OCI-LY7 (cell line): ENCODE results near the gene CR2. TPM values are rescaled to one million over a fixed set of nuclear protein-coding genes. Genes with fewer than 3 reads are reported as not detected.
"Not testable (repeated sequence)": the region's sequence is repeated elsewhere in the genome, so short reads cannot be mapped to it uniquely, and the experiment has no call there.

Experiments used
- BruUV-seq: library from RNA; stranded (reverse); fragments of 400-500 nt; replicated peaks from 2 replicates; lab custom pipeline; 2021; lab: Mats Ljungman, UMichigan
- CTCF ChIA-PET: fragments of 300-600 bp; sonication (Branson Sonifier 250); formaldehyde crosslinking; loops from one replicate; lab custom pipeline; 2022; ENCODE audit warnings: antibody characterized with exemption; ENCODE audit not compliant: unreplicated experiment; lab: Charles Lee
- POLR2A ChIA-PET: fragments of 300-600 bp; sonication (Branson Sonifier 250); formaldehyde crosslinking; loops from one replicate; lab custom pipeline; 2022; ENCODE audit warnings: antibody characterized with exemption; lab: Charles Lee
- DNase-seq: peaks from one replicate; pipeline ENCODE4 v3.0.0-alpha.2; 2015; ENCODE audit warnings: low spot score
- H2AFZ ChIP-seq: fragments of 200-600 bp; sonication (generic), shearing (Covaris generic); 2 replicates; pipeline ENCODE4 v1.6.1; 2014; ENCODE audit warnings: mild to moderate bottlenecking, antibody characterized with exemption, low read length, moderate library complexity
- H3K27ac ChIP-seq: fragments of 200-600 bp; sonication (generic); 2 replicates; pipeline ENCODE4 v1.5.1; 2014; ENCODE audit warnings: mixed run types, low read depth, mild to moderate bottlenecking, moderate library complexity, low read length, inconsistent platforms; ENCODE audit not compliant: poor library complexity, severe bottlenecking
- H3K36me3 ChIP-seq: fragments of 200-600 bp; sonication (generic); 2 replicates; pipeline ENCODE4 v1.6.1; 2014; ENCODE audit warnings: mild to moderate bottlenecking, antibody characterized with exemption, low read length, moderate library complexity, mixed read lengths; ENCODE audit not compliant: insufficient read depth
- H3K4me1 ChIP-seq: fragments of 200-600 bp; sonication (generic); 2 replicates; pipeline ENCODE4 v1.5.1; 2014; ENCODE audit warnings: mild to moderate bottlenecking, low read length; ENCODE audit not compliant: insufficient read depth, poor library complexity, severe bottlenecking
- H3K4me2 ChIP-seq: fragments of 200-600 bp; sonication (generic); 2 replicates; pipeline ENCODE4 v1.6.1; 2014; ENCODE audit warnings: mild to moderate bottlenecking, low read length
- H3K4me3 ChIP-seq: fragments of 200-600 bp; sonication (generic); 2 replicates; pipeline ENCODE4 v1.5.1; 2014; ENCODE audit warnings: mild to moderate bottlenecking, low read depth, low read length; ENCODE audit not compliant: poor library complexity, severe bottlenecking
- H3K79me2 ChIP-seq: fragments of 200-600 bp; sonication (generic); 2 replicates; pipeline ENCODE4 v1.6.1; 2016; ENCODE audit warnings: low read depth, mild to moderate bottlenecking, low read length, moderate library complexity, mixed read lengths; ENCODE audit not compliant: insufficient read depth
- H3K9me2 ChIP-seq: fragments of 200-600 bp; sonication (generic); 2 replicates; pipeline ENCODE4 v1.6.1; 2016; ENCODE audit warnings: mild to moderate bottlenecking, low read length, mixed read lengths; ENCODE audit not compliant: insufficient read depth
- H3K9me3 ChIP-seq: fragments of 200-600 bp; sonication (generic); 2 replicates; pipeline ENCODE4 v1.6.1; 2014; ENCODE audit warnings: mild to moderate bottlenecking, mixed run types, low read length, mixed read lengths
- H4K20me1 ChIP-seq: fragments of 200-600 bp; sonication (generic); 2 replicates; pipeline ENCODE4 v1.6.1; 2014; ENCODE audit warnings: mild to moderate bottlenecking, antibody characterized with exemption, low read length, moderate library complexity, mixed read lengths; ENCODE audit not compliant: insufficient read depth
- EZH2phosphoT487 ChIP-seq: fragments of 200-600 bp; sonication (generic); IDR thresholded peaks from 2 replicates; pipeline ENCODE4 v1.6.1; 2018; ENCODE audit warnings: low read depth, borderline replicate concordance, mild to moderate bottlenecking, mixed run types, antibody characterized with exemption, low read length, moderate library complexity, mixed read lengths
- intact Hi-C: fragments of 100-400 bp; cut with micrococcal nuclease; formaldehyde crosslinking; loops from one replicate; pipeline ENCODE4 v1.10.0; 2022; ENCODE audit not compliant: unreplicated experiment
- total RNA-seq, 2 experiments: library from RNA; depleted of rRNA in 1 of 2; stranded (reverse); fragments of >200 nt in 1 of 2; shearing (Covaris generic) in 1 of 2; gene quantifications; 2 replicates each; pipeline ENCODE4 v1.2.3, GENCODE V29; 2014 to 2022
- TF ChIP-seq, protein P1 (sequence below): fragments of 200-600 bp; sonication (generic); conservative IDR thresholded peaks from 2 replicates; pipeline ENCODE4 v1.5.1; 2014; ENCODE audit warnings: mild to moderate bottlenecking, antibody characterized with exemption, low read length, moderate library complexity, mixed read lengths

The CR2 gene
- total RNA-seq, 2 experiments from 2014 or later = 4.4 to 13.5 TPM

DNA sequence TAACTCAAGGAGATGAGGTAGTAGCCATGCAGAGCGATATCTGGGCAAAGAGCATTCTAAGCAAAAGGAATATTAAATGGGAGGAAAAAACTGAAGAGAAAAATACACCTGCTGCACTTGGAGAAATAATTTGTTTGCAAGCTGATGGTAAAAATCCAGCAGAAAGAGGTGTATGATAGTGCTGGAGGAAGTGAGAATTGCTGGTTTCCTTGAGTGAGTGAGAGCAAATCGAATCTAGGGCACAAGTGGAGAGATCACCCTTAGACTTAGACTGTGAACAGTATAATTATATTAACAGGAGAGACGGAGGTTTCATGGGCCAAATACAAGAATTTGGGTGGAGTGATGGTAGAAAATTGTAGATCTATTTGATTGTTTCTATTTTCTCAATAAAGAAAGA is 39.1 kb downstream of the CR2 start:
- ChIA-PET CTCF (no interaction called here), POLR2A (no interaction called here)
- Histone ChIP-seq H3K27ac (no peak overlapping the region), H3K4me3 (no peak overlapping the region), H3K9me2 (no peaks in the 10 kb centered on the region), H3K4me1 (peaks cover 10% of the 10 kb centered on the region), H4K20me1 (no peaks in the 10 kb centered on the region), H3K4me2 (no peak overlapping the region), H2AFZ (no peak overlapping the region), H3K9me3 (no peaks in the 10 kb centered on the region), H3K36me3 (no peaks in the 10 kb centered on the region), H3K79me2 (no peaks in the 10 kb centered on the region)
- intact Hi-C loops = no loop called here
- TF ChIP-seq, protein P1, sequence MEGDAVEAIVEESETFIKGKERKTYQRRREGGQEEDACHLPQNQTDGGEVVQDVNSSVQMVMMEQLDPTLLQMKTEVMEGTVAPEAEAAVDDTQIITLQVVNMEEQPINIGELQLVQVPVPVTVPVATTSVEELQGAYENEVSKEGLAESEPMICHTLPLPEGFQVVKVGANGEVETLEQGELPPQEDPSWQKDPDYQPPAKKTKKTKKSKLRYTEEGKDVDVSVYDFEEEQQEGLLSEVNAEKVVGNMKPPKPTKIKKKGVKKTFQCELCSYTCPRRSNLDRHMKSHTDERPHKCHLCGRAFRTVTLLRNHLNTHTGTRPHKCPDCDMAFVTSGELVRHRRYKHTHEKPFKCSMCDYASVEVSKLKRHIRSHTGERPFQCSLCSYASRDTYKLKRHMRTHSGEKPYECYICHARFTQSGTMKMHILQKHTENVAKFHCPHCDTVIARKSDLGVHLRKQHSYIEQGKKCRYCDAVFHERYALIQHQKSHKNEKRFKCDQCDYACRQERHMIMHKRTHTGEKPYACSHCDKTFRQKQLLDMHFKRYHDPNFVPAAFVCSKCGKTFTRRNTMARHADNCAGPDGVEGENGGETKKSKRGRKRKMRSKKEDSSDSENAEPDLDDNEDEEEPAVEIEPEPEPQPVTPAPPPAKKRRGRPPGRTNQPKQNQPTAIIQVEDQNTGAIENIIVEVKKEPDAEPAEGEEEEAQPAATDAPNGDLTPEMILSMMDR = no peak
- TF ChIP-seq EZH2phosphoT487 = no peak
- no peak for DNase-seq
- no TSS peak for BruUV-seq

DNA sequence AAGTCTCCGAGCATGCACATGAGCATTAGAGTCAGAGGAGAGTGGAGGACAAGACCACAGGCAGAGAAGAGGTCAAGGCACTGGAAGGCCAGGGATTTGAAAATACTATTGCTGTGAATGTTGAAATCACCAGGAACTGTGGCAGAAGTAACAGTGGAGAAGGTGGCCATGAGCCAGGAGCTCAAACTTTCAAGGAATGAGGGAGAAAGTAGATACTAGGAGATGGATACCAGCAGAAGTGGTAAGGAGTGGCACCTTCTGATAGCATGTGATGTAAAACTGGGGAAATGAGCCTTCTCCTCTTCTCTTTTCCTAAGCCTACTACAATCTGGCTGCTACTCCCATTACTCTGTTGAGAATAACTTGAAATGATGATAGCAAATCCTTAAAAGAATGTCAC is 40.0 kb downstream of the CR2 start:
- no peaks in the 10 kb centered on the region for H3K36me3 ChIP-seq
- no peaks in the 10 kb centered on the region for H3K79me2 ChIP-seq
- no peaks in the 10 kb centered on the region for H3K9me3 ChIP-seq
- CTCF ChIA-PET = no interaction called here
- no peak overlapping the region for H3K4me3 ChIP-seq
- H4K20me1 ChIP-seq = no peaks in the 10 kb centered on the region
- H2AFZ ChIP-seq = no peak overlapping the region
- H3K27ac ChIP-seq = no peak overlapping the region
- DNase-seq = no peak
- H3K9me2 ChIP-seq = no peaks in the 10 kb centered on the region
- TF ChIP-seq EZH2phosphoT487 = no peak
- TF ChIP-seq, protein P1 = no peak
- no peak overlapping the region for H3K4me2 ChIP-seq
- peaks cover 10% of the 10 kb centered on the region for H3K4me1 ChIP-seq
- POLR2A ChIA-PET = no interaction called here
- intact Hi-C loops = no loop called here
- no TSS peak for BruUV-seq

DNA sequence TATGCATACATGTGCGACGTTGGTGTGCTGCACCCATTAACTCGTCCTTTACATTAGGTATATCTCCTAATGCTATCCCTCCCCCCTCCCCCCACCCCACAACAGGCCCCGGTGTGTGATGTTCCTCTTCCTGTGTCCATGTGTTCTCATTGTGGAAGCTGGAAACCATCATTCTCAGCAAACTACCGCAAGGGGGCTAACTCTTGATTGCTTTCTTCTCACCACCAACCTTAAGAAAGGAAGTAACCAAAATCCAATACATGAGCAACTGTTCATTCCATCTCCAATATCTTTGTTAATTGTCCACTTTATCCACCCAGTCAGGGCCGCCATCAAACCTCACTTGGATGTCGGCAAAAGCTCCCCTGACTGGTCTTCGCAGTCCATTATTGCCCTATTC is 41.2 kb downstream of the CR2 start:
- POLR2A ChIA-PET, CTCF ChIA-PET, H3K4me1 ChIP-seq, H4K20me1 ChIP-seq, H3K9me3 ChIP-seq, H3K27ac ChIP-seq, H3K9me2 ChIP-seq, H3K79me2 ChIP-seq, BruUV-seq, H3K36me3 ChIP-seq, DNase-seq: not testable (repeated sequence)
- Histone ChIP-seq H3K4me2 (peak overlapping the region; percentile 56), H2AFZ (peak overlapping the region; percentile 42; the same call in 1 of the 2 replicates), H3K4me3 (peak overlapping the region; percentile 52)
- intact Hi-C loops = loop anchor here (5.0 kb wide), 1 partner anchor 173 kb away; the partner anchor contains the start of gene CD55
